ENCODE results near the gene DMRTA2.

The DMRTA2 gene

GRCh38 chr1:50424045-50424883 is 1.0 kb upstream of the DMRTA2 start:
- no peak for DNase-seq (ENCODE audit: low read depth in 2 of 2)

GRCh38 chr1:50423670-50424000 is 392 bp upstream of the DMRTA2 start:
- DNase-seq (ENCODE audit: low read depth in 2 of 2), result no peak

GRCh38 chr1:50422675-50422945 is 633 bp downstream of the DMRTA2 start:
- no peak for DNase-seq (ENCODE audit: low read depth in 2 of 2)

GRCh38 chr1:50421768-50422674 is 1.2 kb downstream of the DMRTA2 start:
- DNase-seq (ENCODE audit: low read depth in 2 of 2), result no peak

GRCh38 chr1:50421366-50421748 is 1.9 kb downstream of the DMRTA2 start:
- no peak for DNase-seq (ENCODE audit: low read depth in 2 of 2)

GRCh38 chr1:50420689-50421365 is 2.4 kb downstream of the DMRTA2 start:
- no peak for DNase-seq (ENCODE audit: low read depth in 2 of 2)

GRCh38 chr1:50419907-50420677 is 3.2 kb downstream of the DMRTA2 start:
- DNase-seq (ENCODE audit: low read depth in 2 of 2), result no peak

- DNase-seq (ENCODE audit: low read depth in 2 of 2), result no peak
Measured at GRCh38 chr1:50419192-50419906, 3.9 kb downstream of the DMRTA2 start.

GRCh38 chr1:50418600-50419109 is 4.6 kb downstream of the DMRTA2 start:
- no peak for DNase-seq (ENCODE audit: low read depth in 2 of 2)

- DNase-seq (ENCODE audit: low read depth in 2 of 2), result no peak
Measured at GRCh38 chr1:50417946-50418599, 5.2 kb downstream of the DMRTA2 start.

- no peak for DNase-seq (ENCODE audit: low read depth in 2 of 2)
Measured at GRCh38 chr1:50417507-50417906, 5.7 kb downstream of the DMRTA2 start.

GRCh38 chr1:50416553-50417453 is 6.4 kb downstream of the DMRTA2 start:
- no peak for DNase-seq (ENCODE audit: low read depth in 2 of 2)

GRCh38 chr1:50416150-50416527 is 7.1 kb downstream of the DMRTA2 start:
- no peak for DNase-seq (ENCODE audit: low read depth in 2 of 2)

GRCh38 chr1:50415235-50416149 is 7.8 kb downstream of the DMRTA2 start:
- DNase-seq (ENCODE audit: low read depth in 2 of 2), result no peak

GRCh38 chr1:50414853-50415234 is 8.4 kb downstream of the DMRTA2 start:
- no peak for DNase-seq (ENCODE audit: low read depth in 2 of 2)

- no peak for DNase-seq (ENCODE audit: low read depth in 2 of 2)
Measured at GRCh38 chr1:50412813-50413476, 10.3 kb downstream of the DMRTA2 start.

- DNase-seq (ENCODE audit: low read depth in 2 of 2), result no peak
Measured at GRCh38 chr1:50405814-50406213, 17.4 kb downstream of the DMRTA2 start.

Measured in stimulated activated CD4-positive, alpha-beta T cell treated with anti-CD3 and anti-CD28 coated beads, Interleukin-4, amount 100 ng/mL, for 48 hours (primary cell).